Suprapubic skin (tissue), 4 donors: ENCODE data around the gene EMID1. TPM values are rescaled to one million over a fixed set of nuclear protein-coding genes. Genes with fewer than 3 reads are reported as not detected.

Experiments
- DNase-seq, 2 donors: peaks; one replicate each; pipeline ENCODE4 v3.0.0-alpha.2; 2019; ENCODE audit warnings: low spot score in 2 of 2
- H3K27ac ChIP-seq: fragments of 200-600 bp; sonication (generic); one replicate; pipeline ENCODE4 v1.5.1; 2019
- H3K27me3 ChIP-seq: fragments of 200-600 bp; sonication (generic); one replicate; pipeline ENCODE4 v1.5.1; 2019
- H3K36me3 ChIP-seq: fragments of 200-600 bp; sonication (generic); one replicate; pipeline ENCODE4 v1.5.1; 2019
- H3K4me1 ChIP-seq: fragments of 200-600 bp; sonication (generic); one replicate; pipeline ENCODE4 v1.5.1; 2019
- H3K4me3 ChIP-seq: fragments of 200-600 bp; sonication (generic); one replicate; pipeline ENCODE4 v1.5.1; 2019; ENCODE audit warnings: mild to moderate bottlenecking
- H3K9me3 ChIP-seq: fragments of 200-600 bp; sonication (generic); one replicate; pipeline ENCODE4 v1.5.1; 2019
- EP300 ChIP-seq: sonication (generic); formaldehyde crosslinking; IDR thresholded peaks from one replicate; pipeline ENCODE4 v1.6.1; 2017; ENCODE audit warnings: antibody characterized with exemption
- POLR2A ChIP-seq, 2 donors: fragments of 450-650 bp; IDR thresholded peaks; one replicate each; pipeline ENCODE4 v1.6.1; 2017; ENCODE audit warnings: antibody characterized with exemption in 2 of 2, mild to moderate bottlenecking in 2 of 2, moderate library complexity in 2 of 2
- POLR2AphosphoS5 ChIP-seq, 3 donors: sonication (generic); formaldehyde crosslinking; IDR thresholded peaks; one replicate each; pipeline ENCODE4 v1.6.1; 2017; ENCODE audit warnings: antibody characterized with exemption in 3 of 3
- WGBS: methylation state at CpG from one replicate; pipeline ENCODE4 v1.1.5; 2018; 5-methylcytosine and 5-hydroxymethylcytosine counted together
- total RNA-seq, 4 donors: library from RNA; depleted of rRNA; stranded (reverse); fragments of >200 nt; gene quantifications; one replicate each; pipeline ENCODE4 v1.1.0, GENCODE V29; 2016
- TF ChIP-seq, protein P1 (sequence below), 2 donors: fragments of 200-600 bp in 1 of 2; fragments of 450-650 bp in 1 of 2; sonication (generic) in 1 of 2; IDR thresholded peaks; one replicate each; pipeline ENCODE4 v1.5.1; 2016 to 2019; ENCODE audit warnings: antibody characterized with exemption in 2 of 2, mild to moderate bottlenecking in 1 of 2, moderate library complexity in 1 of 2

Gene EMID1
- total RNA-seq, 4 donors from 2014 or later: 1.6 to 7.4 (median 2.9) TPM

GRCh38 chr22:29212743-29213142 lies 7.0 kb downstream of the EMID1 start:
- TF ChIP-seq, protein P1, sequence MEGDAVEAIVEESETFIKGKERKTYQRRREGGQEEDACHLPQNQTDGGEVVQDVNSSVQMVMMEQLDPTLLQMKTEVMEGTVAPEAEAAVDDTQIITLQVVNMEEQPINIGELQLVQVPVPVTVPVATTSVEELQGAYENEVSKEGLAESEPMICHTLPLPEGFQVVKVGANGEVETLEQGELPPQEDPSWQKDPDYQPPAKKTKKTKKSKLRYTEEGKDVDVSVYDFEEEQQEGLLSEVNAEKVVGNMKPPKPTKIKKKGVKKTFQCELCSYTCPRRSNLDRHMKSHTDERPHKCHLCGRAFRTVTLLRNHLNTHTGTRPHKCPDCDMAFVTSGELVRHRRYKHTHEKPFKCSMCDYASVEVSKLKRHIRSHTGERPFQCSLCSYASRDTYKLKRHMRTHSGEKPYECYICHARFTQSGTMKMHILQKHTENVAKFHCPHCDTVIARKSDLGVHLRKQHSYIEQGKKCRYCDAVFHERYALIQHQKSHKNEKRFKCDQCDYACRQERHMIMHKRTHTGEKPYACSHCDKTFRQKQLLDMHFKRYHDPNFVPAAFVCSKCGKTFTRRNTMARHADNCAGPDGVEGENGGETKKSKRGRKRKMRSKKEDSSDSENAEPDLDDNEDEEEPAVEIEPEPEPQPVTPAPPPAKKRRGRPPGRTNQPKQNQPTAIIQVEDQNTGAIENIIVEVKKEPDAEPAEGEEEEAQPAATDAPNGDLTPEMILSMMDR (IDR thresholded peaks at IDR 0.05): no peak
- TF ChIP-seq EP300 (no peak), POLR2AphosphoS5 (IDR thresholded peaks at IDR 0.05) (no peak), POLR2A (IDR thresholded peaks at IDR 0.05) (no peak)
- Histone ChIP-seq H3K36me3 (no peaks in the 10 kb centered on the region), H3K27ac (no peak overlapping the region), H3K4me3 (no peak overlapping the region), H3K9me3 (no peaks in the 10 kb centered on the region), H3K4me1 (peaks cover 12% of the 10 kb centered on the region), H3K27me3 (no peaks in the 10 kb centered on the region)
- WGBS: 78% methylated on average over 11 of the region's 11 CpGs
- no peak for DNase-seq

DNA sequence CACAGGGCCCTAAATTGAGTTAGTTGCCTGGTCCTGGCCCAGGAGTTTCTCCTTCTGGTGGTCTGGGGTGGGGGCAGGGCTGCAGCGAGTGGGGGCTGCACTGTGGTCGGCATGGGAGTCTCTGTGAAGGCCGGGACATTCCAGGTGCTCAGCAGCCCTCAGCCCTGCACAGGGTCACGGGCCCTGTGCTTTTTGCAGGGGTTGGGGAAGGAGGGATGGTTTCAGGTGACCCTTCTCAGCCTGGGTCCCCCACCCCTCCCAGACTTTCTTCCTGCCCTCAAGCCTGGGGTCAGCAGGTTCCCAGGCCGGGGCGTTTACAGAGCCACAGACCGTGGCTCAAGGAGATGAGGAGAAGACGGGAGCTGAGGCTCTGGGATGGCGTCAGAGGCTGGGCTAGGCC lies 7.8 kb downstream of the EMID1 start:
- H3K27ac ChIP-seq: no peak overlapping the region
- no peaks in the 10 kb centered on the region for H3K36me3 ChIP-seq
- DNase-seq: peak in 1 of 2 donors; percentile 24
- no peaks in the 10 kb centered on the region for H3K27me3 ChIP-seq
- H3K4me1 ChIP-seq: peaks cover 14% of the 10 kb centered on the region
- H3K4me3 ChIP-seq: no peak overlapping the region
- 88% methylated on average over 4 of the region's 9 CpGs for WGBS
- TF ChIP-seq, protein P1 (IDR thresholded peaks at IDR 0.05): no peak
- TF ChIP-seq EP300 (no peak), POLR2AphosphoS5 (IDR thresholded peaks at IDR 0.05) (no peak), POLR2A (IDR thresholded peaks at IDR 0.05) (no peak)
- no peaks in the 10 kb centered on the region for H3K9me3 ChIP-seq

DNA sequence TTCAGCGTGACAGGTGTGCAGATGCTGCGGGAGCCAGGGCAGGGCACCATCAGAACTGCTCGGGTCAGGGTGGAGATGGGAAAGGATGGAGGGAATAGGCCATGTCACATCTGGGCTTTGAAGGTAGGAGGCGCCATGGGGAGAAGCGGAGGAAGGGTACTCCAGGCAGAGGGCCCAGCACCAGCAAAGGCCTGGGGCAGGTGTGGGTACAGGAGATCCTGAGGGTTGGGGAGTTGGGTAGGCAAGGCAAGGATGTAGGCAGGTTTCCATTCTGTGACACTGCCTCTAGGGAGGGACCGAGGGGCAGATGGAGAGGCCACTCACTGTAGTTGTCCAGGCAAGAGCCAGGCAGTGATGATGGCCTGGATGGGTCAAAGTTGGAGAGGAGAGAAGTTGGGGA lies 8.5 kb downstream of the EMID1 start:
- Histone ChIP-seq H3K27ac (no peak overlapping the region), H3K9me3 (no peaks in the 10 kb centered on the region), H3K27me3 (no peaks in the 10 kb centered on the region), H3K36me3 (no peaks in the 10 kb centered on the region), H3K4me3 (no peak overlapping the region), H3K4me1 (peaks cover 14% of the 10 kb centered on the region)
- TF ChIP-seq EP300 (no peak), POLR2AphosphoS5 (IDR thresholded peaks at IDR 0.05) (no peak), POLR2A (IDR thresholded peaks at IDR 0.05) (no peak)
- TF ChIP-seq, protein P1 (IDR thresholded peaks at IDR 0.05): no peak
- WGBS: 94% methylated on average over 6 of the region's 6 CpGs
- peak in 1 of 2 donors; percentile 41 for DNase-seq

GRCh38 chr22:29215012-29215860 lies 9.5 kb downstream of the EMID1 start:
- H3K27me3 ChIP-seq: no peaks in the 10 kb centered on the region
- H3K9me3 ChIP-seq: no peaks in the 10 kb centered on the region
- H3K4me1 ChIP-seq: peaks cover 14% of the 10 kb centered on the region
- no peaks in the 10 kb centered on the region for H3K36me3 ChIP-seq
- H3K27ac ChIP-seq: no peak overlapping the region
- H3K4me3 ChIP-seq: no peak overlapping the region
- DNase-seq: peak in 1 of 2 donors; percentile 41
- no peak for TF ChIP-seq EP300
- TF ChIP-seq, protein P1 (IDR thresholded peaks at IDR 0.05): no peak
- no peak for TF ChIP-seq POLR2A (IDR thresholded peaks at IDR 0.05)
- TF ChIP-seq POLR2AphosphoS5 (IDR thresholded peaks at IDR 0.05): no peak
- WGBS: 89% methylated on average over 9 of the region's 14 CpGs

GRCh38 chr22:29216011-29216872 lies 10.5 kb downstream of the EMID1 start:
- Histone ChIP-seq H3K27ac (no peak overlapping the region), H3K4me3 (no peak overlapping the region), H3K9me3 (no peaks in the 10 kb centered on the region), H3K36me3 (no peaks in the 10 kb centered on the region), H3K4me1 (peaks cover 14% of the 10 kb centered on the region), H3K27me3 (no peaks in the 10 kb centered on the region)
- no peak for TF ChIP-seq POLR2A (IDR thresholded peaks at IDR 0.05)
- TF ChIP-seq EP300: no peak
- no peak for TF ChIP-seq POLR2AphosphoS5 (IDR thresholded peaks at IDR 0.05)
- TF ChIP-seq, protein P1 (IDR thresholded peaks at IDR 0.05): no peak
- DNase-seq: peak in 1 of 2 donors; percentile 39
- WGBS: 79% methylated on average over 12 of the region's 14 CpGs
